Fibroblast of peridontal ligament (primary cell): Measurements from ENCODE around the gene GID4.
"Not testable (repeated sequence)": the region's sequence is repeated elsewhere in the genome, so short reads cannot be mapped to it uniquely, and the experiment has no call there.

ENCODE experiments used
- DNase-seq: peaks from one replicate; pipeline ENCODE4 v3.0.0-alpha.2; 2010; ENCODE audit errors: extremely low read depth

Gene GID4

DNA sequence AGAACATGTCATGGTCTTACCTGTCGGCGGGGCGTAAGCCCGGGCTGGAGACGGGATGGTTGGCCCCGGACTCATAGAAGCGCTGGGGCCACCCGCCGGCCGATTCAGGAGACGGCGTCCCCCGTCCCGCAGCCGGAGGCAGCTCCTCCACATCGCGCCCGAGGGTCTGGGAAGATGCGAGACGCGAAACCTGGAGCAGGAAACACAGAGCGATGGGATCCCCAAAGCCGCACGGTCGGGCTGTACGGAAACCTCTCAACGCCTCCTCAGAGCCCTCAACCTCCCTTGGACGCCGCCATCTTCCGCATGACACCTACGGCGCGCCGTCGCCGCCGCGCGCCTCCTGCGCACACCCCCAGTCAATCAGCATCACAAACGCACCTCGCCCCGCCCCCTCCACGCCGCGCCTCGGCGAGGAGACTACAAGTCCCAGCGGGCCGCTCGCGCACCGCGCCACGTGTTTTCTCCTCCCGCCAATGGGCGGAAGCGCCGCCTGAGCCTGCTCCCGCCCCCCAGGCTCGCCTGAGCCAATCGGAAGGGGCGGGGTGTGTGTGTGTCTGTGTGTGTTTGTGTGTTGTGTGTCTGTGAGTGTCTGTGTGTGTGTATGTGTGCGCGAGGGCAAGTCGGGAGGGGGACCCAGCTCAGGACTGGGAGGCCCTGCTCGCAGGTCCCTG, at the start of gene GID4, which contains the start of gene ATPAF2:
Gene GID4, plus strand, starts transcription at position 548 of the 674 bp plus-strand sequence. Its CDS starts 57 bp downstream, at position 605.
Gene ATPAF2, minus strand, starts transcription at position 308 of the 674 bp plus-strand sequence. Its CDS starts 155 bp downstream, at position 153.
- peak; percentile 96 for DNase-seq

DNA sequence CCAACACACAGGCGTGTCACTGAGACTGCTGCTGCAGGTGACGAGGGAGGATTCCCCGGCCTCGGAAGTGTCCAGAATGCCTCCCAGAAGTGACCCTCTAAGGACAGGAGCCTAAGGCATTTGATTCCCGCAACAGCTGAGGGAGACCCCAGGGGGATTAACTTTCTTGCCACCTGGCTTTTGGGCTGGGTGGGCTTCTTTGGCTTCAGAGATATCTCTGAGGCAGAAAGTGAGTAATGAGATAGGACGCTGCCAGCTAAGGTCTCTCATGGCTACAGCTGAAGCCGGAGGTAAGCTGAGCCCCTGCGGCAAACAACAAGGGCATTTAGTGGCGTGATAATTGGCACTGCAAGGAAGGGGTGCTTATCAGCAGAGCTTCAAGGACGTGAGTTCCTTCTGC, 49.6 kb upstream of the GID4 start:
- no peak for DNase-seq

DNA sequence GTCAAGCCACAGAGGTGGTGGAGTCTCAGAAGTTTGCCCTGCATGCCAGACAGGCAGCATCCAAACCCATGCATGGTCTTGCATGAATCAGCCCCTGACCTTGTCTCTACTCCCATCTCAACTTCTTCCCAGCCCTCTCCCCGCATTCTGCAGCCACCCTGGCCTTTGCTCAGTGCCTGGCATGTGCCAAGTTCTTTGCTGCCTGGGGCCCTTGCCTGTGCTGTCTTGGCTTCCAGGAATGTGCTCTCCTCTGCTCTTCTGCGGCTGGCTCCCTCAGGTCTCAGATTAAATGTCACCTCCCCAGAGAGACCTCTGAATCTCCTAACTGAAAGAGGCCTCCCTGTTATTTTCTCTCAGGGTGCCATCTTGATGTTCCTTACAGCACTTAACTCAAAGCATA, 48.9 kb upstream of the GID4 start:
- no peak for DNase-seq

- no peak for DNase-seq
These were observed 45.8 kb upstream of the GID4 start for GRCh38 chr17:17993366-17993765.

DNA sequence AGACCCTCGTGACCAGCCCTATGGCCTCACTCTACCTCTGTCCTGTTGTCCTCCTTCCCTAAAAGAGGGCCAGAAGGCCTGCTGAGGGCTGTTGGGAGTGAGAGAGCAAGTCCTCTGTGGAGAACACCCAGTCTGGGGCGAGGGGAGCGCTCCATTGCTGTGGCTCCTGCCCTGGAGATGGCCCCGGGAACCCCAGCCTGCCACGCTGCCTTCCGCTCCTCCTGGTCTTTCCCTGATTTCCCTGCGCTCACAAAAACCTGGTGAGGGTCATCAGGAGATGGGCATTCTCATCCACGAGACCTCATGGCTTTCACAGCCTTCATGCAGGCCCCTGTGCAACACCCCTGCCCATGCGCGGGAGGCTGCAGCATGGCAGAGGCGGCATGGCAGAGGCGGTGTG, 45.4 kb upstream of the GID4 start:
- no peak for DNase-seq

DNA sequence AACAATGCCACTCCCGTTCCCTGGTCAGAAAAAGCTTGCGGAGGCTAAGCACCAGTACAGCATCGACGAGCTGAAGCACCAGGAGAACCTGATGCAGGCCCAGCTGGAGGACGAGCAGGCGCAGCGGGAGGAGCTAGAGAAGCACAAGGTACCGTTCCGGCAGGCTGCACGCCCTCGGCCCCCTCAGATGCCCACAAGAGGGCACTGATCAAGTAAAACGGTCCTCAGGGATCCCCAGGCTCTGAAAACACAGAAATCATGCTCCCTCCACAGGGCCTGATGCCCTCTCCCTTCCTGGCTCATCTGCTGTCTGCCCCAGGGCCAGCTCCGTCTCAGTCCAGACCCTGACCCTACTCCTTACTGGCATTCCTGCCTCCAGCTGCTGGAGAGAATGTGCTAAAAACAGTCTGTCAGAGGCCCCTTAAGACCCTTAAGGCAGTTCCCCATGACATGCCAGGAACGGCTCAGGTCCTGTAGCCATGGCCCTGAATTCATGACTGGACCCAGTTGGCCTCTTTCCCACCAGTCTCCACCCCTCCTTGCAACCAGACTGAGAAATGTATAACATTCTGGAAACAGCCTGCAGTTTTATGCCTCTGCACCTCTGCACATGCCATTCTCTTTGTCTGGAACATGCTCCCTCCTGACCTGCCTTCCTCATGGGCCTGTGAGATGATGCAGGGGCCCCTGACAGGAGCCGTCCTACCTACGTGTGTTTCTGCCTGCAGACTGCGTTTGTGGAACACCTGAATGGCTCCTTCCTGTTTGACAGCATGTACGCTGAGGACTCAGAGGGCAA, 44.7 kb upstream of the GID4 start:
- DNase-seq, result peak; percentile 12

DNA sequence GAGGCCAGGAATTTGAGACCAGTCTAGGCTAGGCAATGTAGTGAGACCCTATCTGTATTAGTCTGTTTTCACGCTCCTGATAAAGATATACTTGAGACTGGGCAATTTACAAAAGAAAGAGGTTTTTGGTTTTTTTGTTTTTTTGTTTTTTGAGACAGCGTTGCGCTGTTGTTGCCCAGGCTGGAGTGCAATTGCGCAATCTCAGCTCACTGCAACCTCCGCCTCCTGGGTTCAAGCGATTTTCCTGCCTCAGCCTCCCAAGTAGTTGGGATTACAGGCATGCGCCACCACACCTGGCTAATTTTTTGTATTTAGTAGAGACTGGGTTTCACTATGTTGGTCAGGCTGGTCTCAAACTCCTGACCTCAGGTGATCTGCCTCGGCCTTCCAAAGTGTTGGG, 43.3 kb upstream of the GID4 start:
- not testable (repeated sequence) for DNase-seq

DNA sequence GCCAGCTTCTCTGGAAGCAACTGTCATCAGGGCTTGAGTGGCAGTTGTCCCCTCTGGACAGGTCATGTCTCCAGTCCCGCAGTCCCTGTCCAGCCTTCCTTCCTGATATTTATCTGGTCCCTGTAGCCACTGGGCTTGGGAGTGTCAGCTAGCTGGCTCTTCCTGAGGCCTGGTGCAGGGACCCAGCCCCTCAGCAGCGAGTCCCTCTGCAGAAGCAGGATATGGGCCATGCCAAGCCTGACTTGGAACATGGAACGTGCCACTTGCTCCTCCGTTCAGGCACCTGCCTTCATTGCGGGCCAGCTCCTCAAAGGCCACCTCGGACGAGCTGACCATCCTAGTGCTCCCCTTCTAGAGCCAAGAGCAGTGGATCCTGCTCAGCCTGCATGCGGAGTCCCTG, 40.3 kb upstream of the GID4 start:
- DNase-seq, result no peak

DNA sequence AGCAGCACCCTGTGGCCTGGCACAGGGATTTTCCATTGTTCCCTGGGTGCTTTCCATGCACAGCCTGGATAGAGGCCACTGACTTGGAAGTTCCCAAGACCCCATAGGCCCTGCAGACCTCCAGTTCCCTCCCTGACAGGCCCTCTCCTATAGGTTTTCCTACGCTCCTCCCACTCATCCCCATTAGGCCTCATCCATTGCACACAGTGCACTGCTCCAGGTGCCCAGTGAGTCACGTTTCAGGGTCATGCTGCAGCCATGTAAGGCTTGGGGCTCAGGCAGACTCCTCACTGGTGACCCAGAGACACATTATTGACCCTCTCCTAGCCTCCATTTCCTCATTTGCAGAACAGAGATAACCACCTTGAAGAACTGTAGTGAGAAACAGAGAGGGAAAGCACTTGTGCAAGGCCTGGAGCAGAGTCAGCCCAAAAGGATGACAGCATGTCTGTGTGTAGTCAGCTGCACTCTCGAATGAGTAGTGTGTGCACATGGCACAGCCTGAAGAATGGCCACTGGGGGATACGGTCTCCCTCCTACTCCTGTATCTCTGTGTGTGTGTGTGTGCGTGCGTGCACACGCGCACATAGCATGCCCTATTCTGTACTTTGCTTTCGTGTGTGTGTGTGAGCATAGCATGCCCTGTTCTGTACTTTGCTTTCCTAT, 39.7 kb upstream of the GID4 start:
- DNase-seq, result no peak

DNA sequence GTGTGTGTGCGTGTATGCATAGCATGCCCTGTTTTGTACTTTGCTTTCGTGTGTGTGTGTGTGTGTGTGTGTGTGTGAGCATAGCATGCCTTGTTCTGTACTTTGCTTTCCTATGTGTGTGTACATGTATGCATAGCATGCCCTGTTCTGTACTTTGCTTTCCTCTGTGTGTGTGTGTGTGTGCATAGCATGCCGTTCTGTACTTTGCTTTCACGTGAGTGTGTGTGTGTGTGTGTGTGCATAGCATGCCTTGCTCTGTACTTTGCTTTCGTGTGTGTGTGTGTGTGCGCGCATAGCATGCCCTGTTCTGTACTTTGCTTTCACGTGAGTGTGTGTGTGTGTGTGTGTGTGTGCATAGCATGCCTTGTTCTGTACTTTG, 39.2 kb upstream of the GID4 start:
- DNase-seq, result no peak

- DNase-seq, result peak; percentile 27
These were observed 37.0 kb upstream of the GID4 start for GRCh38 chr17:18002171-18002570.

DNA sequence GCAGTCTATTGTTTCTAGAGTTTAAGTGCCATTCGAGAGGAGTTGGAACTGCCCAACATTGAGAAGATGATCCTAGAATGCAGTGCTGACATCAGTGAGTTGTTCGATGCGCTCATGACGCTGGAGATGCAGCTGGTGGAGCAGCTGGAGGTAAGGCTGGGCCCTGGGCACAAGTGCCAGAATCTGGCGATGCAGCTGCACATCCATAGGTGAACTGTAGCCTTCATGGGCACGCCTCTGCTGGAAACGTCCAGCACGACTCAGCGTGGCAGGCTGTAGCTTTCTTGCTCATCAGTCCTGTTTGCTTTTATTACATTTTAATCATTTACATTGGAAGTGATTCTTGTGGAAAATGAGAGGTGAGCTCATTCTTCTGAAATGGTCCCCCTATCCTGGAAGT, 34.9 kb upstream of the GID4 start:
- no peak for DNase-seq

- no peak for DNase-seq
These were observed 34.3 kb upstream of the GID4 start for GRCh38 chr17:18004884-18005305.

DNA sequence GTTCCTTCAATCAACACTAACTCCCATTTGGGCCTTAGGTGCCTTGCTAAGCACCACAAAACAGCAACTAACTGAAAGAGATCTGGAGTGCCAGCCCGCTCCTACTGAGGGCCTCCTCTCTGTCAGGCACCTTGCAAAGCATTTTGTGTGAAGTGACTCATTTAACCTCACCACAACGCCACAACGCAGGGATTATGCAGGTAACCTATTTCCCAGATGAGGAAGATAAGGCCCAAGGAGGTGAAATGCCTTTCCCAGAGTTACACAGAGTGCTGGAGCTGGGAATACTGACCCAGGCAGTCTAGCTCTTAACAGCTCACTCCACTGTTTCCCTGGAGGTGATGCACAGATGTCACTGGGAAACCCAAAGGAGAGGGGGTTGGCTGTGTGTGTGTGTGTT, 33.7 kb upstream of the GID4 start:
- DNase-seq, result no peak

DNA sequence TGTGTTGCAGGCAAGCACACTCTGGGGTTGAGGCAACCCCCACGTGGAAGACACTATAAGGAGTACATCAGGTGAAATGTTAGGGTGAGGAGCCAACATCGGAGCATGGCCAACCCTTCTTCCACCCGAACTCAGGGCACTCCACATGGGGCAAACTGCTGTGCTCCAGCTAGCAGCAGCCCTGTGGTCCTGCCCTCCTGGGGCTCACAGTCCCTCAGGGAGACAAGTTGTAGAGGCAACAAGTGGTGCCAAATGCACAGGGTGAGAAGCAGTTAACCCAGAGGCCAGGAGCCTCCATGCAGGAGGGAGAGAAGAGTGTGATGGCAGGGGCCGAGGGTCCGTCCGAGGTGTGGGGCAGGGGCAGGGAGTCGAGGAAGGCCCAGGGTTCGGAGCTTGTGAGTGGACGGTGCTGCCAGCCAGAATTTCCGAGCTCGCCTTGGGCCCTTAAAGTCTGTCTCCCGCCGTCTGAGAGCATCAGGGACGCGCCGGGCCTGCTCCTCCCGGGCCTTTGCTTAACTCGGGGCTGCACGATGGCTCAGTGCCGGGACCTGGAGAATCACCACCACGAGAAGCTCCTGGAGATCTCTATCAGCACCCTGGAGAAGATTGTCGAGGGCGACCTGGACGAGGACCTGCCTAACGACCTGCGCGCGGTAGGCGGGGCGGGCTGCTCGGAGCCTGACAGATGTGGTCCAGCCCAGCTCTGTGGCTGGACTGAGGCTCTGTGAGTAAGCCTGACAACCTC, 32.5 kb upstream of the GID4 start:
- no peak for DNase-seq

DNA sequence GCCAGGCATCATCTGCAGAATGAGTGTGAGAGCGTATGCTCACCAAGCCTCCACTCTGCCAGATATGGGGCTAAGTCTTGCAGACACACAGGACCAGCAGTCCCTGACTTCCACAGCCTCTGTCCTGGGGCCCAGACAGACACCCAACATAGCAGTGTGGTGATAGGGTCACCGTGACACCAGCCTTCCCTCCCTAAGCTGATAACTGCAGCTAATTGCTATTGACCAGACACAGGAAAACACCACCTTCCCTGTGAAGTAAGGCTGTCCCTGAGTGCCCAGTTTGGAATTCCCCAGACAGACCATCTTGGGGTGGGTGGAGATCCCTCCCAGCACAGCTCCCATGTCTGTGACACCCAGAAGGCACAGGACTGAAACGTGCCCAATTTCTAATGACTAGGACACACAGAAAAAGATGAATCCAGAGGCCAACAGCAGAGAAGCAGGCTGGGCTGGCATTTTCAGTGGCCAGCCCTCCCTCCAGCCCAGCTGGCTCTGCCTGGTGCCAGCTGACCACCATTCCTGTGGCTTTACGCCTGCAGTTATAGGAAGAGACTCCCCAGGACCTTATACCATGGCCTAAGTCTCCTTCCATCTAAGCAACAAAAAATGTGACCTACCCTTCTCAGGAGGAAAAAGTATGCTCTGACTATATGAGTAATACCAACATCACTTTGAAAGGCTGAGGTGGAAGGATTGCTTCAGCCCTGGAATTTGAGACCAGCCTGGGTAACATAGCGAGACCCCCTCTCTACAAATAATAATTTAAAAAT, 30.5 kb upstream of the GID4 start:
- DNase-seq, result peak; percentile 24

GRCh38 chr17:18009609-18010420, 29.4 kb upstream of the GID4 start:
- no peak for DNase-seq

DNA sequence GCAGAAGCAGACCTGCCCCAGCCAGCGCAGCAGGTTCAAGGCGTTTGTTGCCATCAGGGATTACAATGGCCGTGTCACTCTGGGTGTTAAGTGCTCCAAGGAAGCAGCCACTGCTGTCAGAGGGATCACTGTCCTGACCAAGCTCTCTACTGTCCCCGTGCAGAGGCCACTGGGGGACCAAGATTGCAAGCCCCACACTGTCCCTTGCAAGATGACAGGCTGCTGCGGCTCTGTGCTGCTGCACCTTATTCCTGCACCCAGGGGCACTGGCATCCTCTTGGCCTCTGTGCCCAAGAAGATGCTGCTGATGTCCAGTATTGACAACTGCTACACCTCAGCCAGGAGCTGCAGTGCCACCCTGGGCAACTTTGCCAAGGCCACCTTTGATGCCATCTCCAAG, 27.9 kb upstream of the GID4 start:
- DNase-seq, result no peak

DNA sequence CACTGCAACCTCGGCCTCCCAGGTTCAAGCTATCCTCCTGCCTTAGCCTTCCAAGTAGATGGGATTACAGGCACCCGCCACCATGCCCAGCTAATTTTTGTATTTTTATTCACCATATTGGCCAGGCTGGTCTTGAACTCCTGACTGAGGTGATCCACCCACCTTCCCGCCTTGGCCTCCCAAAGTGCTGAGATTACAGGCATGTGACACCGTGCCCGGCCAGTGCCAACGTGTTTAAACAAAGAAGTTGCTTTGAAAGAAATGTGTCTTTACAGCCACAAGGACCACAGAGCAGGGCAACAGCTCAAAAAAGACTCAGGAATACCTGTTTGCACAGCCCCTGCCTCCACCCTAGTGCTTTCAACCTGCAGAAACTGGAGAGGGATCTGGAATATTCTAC, 25.2 kb upstream of the GID4 start:
- no peak for DNase-seq

- DNase-seq, result no peak
These were observed 23.6 kb upstream of the GID4 start for GRCh38 chr17:18015593-18015992.
